HEK293T (cell line): ENCODE data around the gene NUDT4.

ENCODE experiments used
- CTCF ChIA-PET: fragments of 350-600 bp; formaldehyde crosslinking; extraction: SDS; loops from one replicate; lab custom pipeline; 2021; ENCODE audit warnings: antibody characterized with exemption, inconsistent platforms; lab: Yijun Ruan, JAX
- POLR2A ChIA-PET: fragments of 350-600 bp; formaldehyde crosslinking; extraction: SDS; loops from one replicate; lab custom pipeline; 2020; ENCODE audit warnings: antibody characterized with exemption, inconsistent platforms; lab: Yijun Ruan, JAX
- DNase-seq: peaks from one replicate; pipeline ENCODE4 v3.0.0; 2012; ENCODE audit warnings: mixed read lengths; ENCODE audit errors: extremely low spot score
- ARNT ChIP-seq: fragments of 450-650 bp; IDR thresholded peaks from 2 replicates; pipeline ENCODE4 v1.6.1; 2017; ENCODE audit warnings: mild to moderate bottlenecking
- BHLHE40 ChIP-seq: fragments of 450-650 bp; IDR thresholded peaks from 2 replicates; pipeline ENCODE4 v1.6.1; 2016; ENCODE audit warnings: mild to moderate bottlenecking, moderate library complexity, borderline replicate concordance
- CTBP1 ChIP-seq: fragments of 450-650 bp; IDR thresholded peaks from 2 replicates; pipeline ENCODE4 v1.6.1; 2016; ENCODE audit warnings: borderline replicate concordance
- ELF4 ChIP-seq: fragments of 450-650 bp; IDR thresholded peaks from 2 replicates; pipeline ENCODE4 v1.6.1; 2017; ENCODE audit warnings: antibody characterized with exemption
- FOXA1 ChIP-seq: fragments of 450-650 bp; IDR thresholded peaks from 2 replicates; pipeline ENCODE4 v1.6.1; 2016; ENCODE audit warnings: mild to moderate bottlenecking
- FOXK2 ChIP-seq: fragments of 450-650 bp; IDR thresholded peaks from 2 replicates; pipeline ENCODE4 v1.6.1; 2016; ENCODE audit warnings: mild to moderate bottlenecking
- FOXM1 ChIP-seq: fragments of 450-650 bp; IDR thresholded peaks from 2 replicates; pipeline ENCODE4 v1.6.1; 2017; ENCODE audit warnings: mild to moderate bottlenecking, borderline replicate concordance
- HDGF ChIP-seq: fragments of 450-650 bp; IDR thresholded peaks from 2 replicates; pipeline ENCODE4 v1.6.1; 2017; ENCODE audit warnings: antibody characterized with exemption, borderline replicate concordance
- L3MBTL2 ChIP-seq: fragments of 450-650 bp; conservative IDR thresholded peaks from 2 replicates; pipeline ENCODE4 v1.6.1; 2016; ENCODE audit warnings: mild to moderate bottlenecking
- LEF1 ChIP-seq: fragments of 450-650 bp; IDR thresholded peaks from 2 replicates; pipeline ENCODE4 v1.6.1; 2017; ENCODE audit warnings: mild to moderate bottlenecking, borderline replicate concordance
- NFRKB ChIP-seq: fragments of 450-650 bp; IDR thresholded peaks from 2 replicates; pipeline ENCODE4 v1.6.1; 2016; ENCODE audit warnings: mild to moderate bottlenecking, moderate library complexity
- PKNOX1 ChIP-seq: fragments of 450-650 bp; IDR thresholded peaks from 2 replicates; pipeline ENCODE4 v1.6.1; 2016
- SP1 ChIP-seq: fragments of 450-650 bp; IDR thresholded peaks from 2 replicates; pipeline ENCODE4 v1.6.1; 2017
- SUZ12 ChIP-seq: fragments of 450-650 bp; IDR thresholded peaks from 2 replicates; pipeline ENCODE4 v1.6.1; 2016; ENCODE audit warnings: mild to moderate bottlenecking
- TARDBP ChIP-seq: fragments of 450-650 bp; IDR thresholded peaks from 2 replicates; pipeline ENCODE4 v1.6.1; 2016
- ZNF384 ChIP-seq: fragments of 450-650 bp; IDR thresholded peaks from 2 replicates; pipeline ENCODE4 v1.6.1; 2016

The NUDT4 gene

GRCh38 chr12:93365616-93366405 is 11.9 kb upstream of the NUDT4 start:
- CTCF ChIA-PET: no interaction called here
- POLR2A ChIA-PET: no interaction called here
- no peak for DNase-seq
- TF ChIP-seq L3MBTL2 (no peak), PKNOX1 (no peak), TARDBP (no peak), BHLHE40 (no peak), ARNT (no peak), CTBP1 (no peak), FOXA1 (no peak), SUZ12 (no peak), NFRKB (no peak), ZNF384 (no peak), FOXK2 (no peak), SP1 (no peak), FOXM1 (no peak), ELF4 (no peak), HDGF (no peak), LEF1 (no peak)

- POLR2A ChIA-PET: no interaction called here
These were observed 11.3 kb upstream of the NUDT4 start for GRCh38 chr12:93366422-93366821.

GRCh38 chr12:93368766-93369165 is 9.0 kb upstream of the NUDT4 start:
- TF ChIP-seq ZNF384 (no peak), FOXM1 (no peak), PKNOX1 (no peak), ELF4 (no peak), NFRKB (no peak), SUZ12 (no peak), TARDBP (no peak), SP1 (no peak), ARNT (no peak), LEF1 (no peak), CTBP1 (no peak), FOXA1 (no peak)
- POLR2A ChIA-PET: no interaction called here
- no peak for DNase-seq
- CTCF ChIA-PET: no interaction called here

More at GRCh38 chr12:93366422-93366821, 11.3 kb upstream of the NUDT4 start:
- TF ChIP-seq PKNOX1 (peak; percentile 48; the same call in 1 of the 2 replicates), SUZ12 (no peak), FOXK2 (no peak)
- no peak for DNase-seq
- CTCF ChIA-PET: no interaction called here

GRCh38 chr12:93369505-93369904 is 8.2 kb upstream of the NUDT4 start:
- POLR2A ChIA-PET: no interaction called here
- TF ChIP-seq L3MBTL2: no peak
- no peak for TF ChIP-seq FOXA1
- no peak for TF ChIP-seq CTBP1
- TF ChIP-seq FOXM1: no peak
- TF ChIP-seq ZNF384: no peak
- TF ChIP-seq PKNOX1: no peak
- TF ChIP-seq ARNT: no peak
- CTCF ChIA-PET: no interaction called here
- DNase-seq: no peak

GRCh38 chr12:93370947-93371346 is 6.8 kb upstream of the NUDT4 start:
- DNase-seq: no peak
- TF ChIP-seq ARNT: no peak
- TF ChIP-seq FOXA1: no peak
- POLR2A ChIA-PET: no interaction called here
- CTCF ChIA-PET: interaction anchor here (0.6 kb wide), 1 partner anchor 15 kb away, joined by 3 read pairs; no protein-coding TSS in a partner anchor

- POLR2A ChIA-PET: no interaction called here
- no peak for TF ChIP-seq FOXK2
- TF ChIP-seq NFRKB: no peak
- TF ChIP-seq CTBP1: no peak
- TF ChIP-seq PKNOX1: no peak
- no peak for TF ChIP-seq ZNF384
- TF ChIP-seq SP1: no peak
- no peak for TF ChIP-seq LEF1
- TF ChIP-seq L3MBTL2: no peak
- no peak for TF ChIP-seq HDGF
- TF ChIP-seq SUZ12: no peak
- no peak for TF ChIP-seq FOXA1
- no peak for TF ChIP-seq FOXM1
- TF ChIP-seq BHLHE40: no peak
- CTCF ChIA-PET: interaction anchor here (0.8 kb wide), 1 partner anchor 386 kb away, joined by 10 read pairs; no protein-coding TSS in a partner anchor
- no peak for DNase-seq
These were observed 3.6 kb upstream of the NUDT4 start for GRCh38 chr12:93373961-93374656.
